ENCODE measurements around the gene AP3S2.
"Not testable (repeated sequence)": the region's sequence is repeated elsewhere in the genome, so short reads cannot be mapped to it uniquely, and the experiment has no call there.

Gene AP3S2

DNA sequence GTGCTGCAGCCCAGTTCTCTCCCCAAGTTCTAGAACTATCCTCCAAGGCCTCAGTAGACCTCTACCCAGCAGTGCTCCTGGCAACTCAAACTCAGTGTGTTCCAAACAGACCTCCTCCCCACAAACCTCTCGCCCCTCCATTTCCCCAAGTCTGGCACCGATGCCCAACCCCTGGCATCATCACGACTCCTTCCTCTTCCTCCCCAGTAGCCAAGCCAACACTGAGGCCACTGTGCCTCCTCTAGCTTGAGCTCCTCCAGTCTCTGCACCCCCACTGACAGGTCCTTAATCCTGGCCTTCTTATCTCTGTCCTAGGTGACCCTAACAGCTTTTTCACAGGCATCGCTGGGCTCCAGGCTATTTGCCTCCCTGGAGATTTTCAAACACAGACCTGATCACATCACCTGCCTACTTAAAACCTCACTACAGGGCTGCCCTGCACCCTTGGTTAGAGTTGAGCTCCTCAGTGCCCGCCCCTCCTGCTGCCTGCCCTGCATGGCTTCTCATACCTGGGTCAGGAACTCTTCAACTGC lies 12.1 kb upstream of the AP3S2 start:
- no peak overlapping the region for H3K4me3 ChIP-seq
- no peak overlapping the region for H3K27ac ChIP-seq

GRCh38 chr15:89904519-89904918 lies 10.7 kb upstream of the AP3S2 start:
- H3K4me3 ChIP-seq: no peak overlapping the region
- no peak overlapping the region for H3K27ac ChIP-seq

- Histone ChIP-seq H3K4me3 (no peak overlapping the region), H3K27ac (no peak overlapping the region)
Observed at GRCh38 chr15:89903858-89904130, 10.0 kb upstream of the AP3S2 start.

DNA sequence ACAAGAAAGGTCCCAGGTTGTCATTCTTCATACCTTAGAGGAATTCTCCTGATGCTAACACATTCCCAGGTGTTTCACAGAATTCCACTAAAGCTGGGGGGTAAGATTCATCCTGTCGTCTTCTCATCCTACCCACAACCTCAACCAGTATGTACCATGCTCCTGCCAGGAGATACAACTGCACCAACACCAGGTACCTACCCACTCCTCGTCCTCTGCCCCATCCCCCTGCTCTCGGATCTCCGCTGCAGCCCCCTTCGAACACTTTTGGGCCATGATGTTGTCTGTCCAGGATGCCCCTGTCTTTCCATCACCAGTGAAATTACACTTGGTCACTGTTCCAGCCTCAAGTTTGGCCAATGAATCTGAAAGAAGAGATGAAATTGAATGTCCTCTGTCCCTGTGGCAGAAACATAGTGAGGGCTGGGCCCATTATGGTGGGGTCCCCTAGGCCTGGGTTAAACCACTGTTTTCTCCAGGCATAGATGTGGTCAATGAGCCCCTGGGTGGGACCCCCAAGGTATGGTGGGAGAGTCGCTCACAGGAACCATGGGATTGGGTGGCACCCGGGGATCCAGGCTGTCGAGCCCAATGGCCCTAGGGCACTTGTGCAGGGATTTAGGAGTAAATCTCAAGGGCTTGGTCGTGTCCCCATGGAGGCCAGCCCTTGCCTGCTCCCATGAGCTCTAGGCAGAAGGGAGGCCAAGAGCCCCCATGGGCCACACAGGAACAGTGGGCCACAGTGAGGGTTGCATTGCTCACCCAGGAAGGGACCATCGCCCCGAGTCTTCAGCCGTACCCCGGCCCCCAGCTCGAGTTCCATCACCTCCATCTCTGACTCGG lies 9.4 kb upstream of the AP3S2 start:
- Histone ChIP-seq H3K27ac (no peak overlapping the region), H3K4me3 (no peak overlapping the region)

DNA sequence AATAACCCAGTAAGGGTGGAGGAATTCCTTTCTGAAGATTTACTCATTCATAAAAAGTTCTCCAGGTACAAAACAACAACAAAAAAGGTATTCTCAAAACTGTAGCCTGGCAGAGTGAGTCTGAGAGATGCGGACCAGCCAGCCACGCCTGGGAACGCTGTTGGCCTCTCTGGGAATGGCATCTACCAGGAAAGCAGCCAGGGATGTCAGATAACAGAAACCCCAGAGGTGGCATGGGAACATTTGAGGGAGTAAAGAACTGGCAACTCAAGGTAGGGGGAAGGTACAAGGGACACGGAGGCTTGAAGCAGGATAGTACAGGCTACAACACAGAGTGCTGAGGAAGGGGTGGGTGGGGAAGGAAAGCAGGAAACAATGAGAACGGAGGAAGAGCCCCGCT lies 7.1 kb upstream of the AP3S2 start:
- H3K4me3 ChIP-seq: no peak overlapping the region
- H3K27ac ChIP-seq: no peak overlapping the region

DNA sequence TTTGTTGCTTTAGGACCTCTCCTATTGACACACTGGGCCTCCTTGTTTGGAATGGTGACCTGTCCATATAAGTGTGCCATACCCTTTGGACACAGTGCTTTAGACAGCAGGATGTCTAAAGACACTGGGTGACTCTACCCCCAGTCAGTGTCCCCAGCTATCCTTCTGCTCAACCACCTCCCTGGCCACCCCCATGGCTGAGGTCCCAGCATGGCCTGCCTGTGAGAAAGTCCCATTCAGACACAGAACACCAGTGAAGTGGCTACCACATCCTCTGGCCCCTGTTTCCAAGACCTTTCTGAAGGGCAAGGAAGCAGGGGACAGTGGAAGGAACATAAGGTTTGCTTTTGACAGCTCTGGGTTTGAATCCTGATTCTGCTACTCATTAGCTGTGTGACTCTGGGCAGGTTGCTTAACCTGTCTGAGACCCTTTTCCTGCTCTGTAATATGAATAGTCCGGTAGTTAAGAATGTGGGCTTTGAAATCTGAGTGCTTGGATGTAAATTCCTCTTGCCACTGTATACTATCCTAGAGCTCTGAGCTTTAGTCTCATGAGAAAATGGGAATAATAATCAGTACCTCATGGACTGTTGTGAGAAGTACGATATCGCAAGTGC lies 6.3 kb upstream of the AP3S2 start:
- no peak overlapping the region for H3K4me3 ChIP-seq
- peak overlapping the region in 1 of 21 experiments; percentile 5 for H3K27ac ChIP-seq

- Histone ChIP-seq H3K4me3 (no peak overlapping the region), H3K27ac (peak overlapping the region in 1 of 21 experiments; percentile 5)
Observed at GRCh38 chr15:89899295-89899945, 5.6 kb upstream of the AP3S2 start.

DNA sequence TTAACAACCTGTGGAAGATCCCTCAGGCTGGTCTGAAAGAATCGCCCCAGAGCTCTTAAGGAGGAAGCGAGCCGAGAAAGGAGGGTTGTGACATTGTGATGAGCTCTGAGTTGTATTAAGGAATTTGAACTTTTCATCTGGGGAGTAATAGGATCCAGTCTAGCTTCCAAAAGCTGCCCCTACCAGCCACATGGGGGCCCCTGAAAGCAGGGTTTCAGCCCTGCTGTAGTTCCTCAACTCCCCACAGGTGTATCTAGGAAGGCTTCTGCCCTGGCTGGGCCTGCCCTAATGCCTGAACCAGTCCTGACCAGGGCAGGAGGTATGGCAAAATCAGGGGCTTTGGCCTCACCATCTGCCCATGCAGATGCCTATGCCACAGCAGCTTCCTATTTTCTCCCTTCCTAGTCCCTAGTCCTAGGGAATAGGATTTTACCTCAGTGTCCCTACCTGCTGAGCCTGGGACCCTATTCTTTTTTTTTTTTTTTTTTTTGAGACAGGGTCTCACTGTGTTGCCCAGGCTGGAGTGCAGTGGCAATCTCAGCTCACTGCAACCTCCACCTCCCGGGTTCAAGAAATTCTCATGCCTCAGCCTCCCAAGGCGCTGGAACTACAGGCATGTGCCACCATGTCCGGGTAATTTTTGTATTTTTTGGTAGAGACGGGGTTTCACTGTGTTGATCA lies 5.0 kb upstream of the AP3S2 start:
- Histone ChIP-seq H3K4me3 (no peak overlapping the region), H3K27ac (peak overlapping the region in 2 of 21 experiments; percentile 3 to 10)

- peak overlapping the region in 2 of 21 experiments; percentile 3 to 10 for H3K27ac ChIP-seq
Observed at GRCh38 chr15:89898146-89898545, 4.4 kb upstream of the AP3S2 start.

DNA sequence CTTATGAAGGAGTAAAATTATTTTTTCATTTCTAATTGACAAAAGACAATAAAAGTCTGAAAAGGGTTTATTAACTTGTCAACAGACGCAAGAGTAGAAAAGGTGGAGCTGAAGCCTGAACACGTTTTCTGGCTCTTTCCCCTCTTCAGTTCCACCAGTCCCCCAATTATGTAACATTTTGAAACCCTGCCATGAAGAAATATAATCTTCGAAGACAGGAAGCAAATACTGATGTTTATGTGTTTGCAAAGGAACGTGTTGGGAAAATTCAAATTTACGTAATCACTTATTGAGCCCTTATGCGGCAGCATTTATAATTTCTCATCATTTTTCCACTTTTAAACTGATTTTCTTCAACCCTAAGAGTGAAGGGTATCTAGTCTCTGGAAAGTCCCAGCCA lies 767 bp downstream of the AP3S2 start:
- H3K4me3 ChIP-seq: peak overlapping the region; percentile 57 to 90 (median 80)
- H3K27ac ChIP-seq: peak overlapping the region in 20 of 21 experiments; percentile 86 to 98 (median 92)

More at GRCh38 chr15:89898146-89898545, 4.4 kb upstream of the AP3S2 start:
- H3K4me3 ChIP-seq: no peak overlapping the region

- H3K4me3 ChIP-seq: no peak overlapping the region
- no peak overlapping the region for H3K27ac ChIP-seq
Observed at GRCh38 chr15:89888214-89888804, 5.5 kb downstream of the AP3S2 start.

DNA sequence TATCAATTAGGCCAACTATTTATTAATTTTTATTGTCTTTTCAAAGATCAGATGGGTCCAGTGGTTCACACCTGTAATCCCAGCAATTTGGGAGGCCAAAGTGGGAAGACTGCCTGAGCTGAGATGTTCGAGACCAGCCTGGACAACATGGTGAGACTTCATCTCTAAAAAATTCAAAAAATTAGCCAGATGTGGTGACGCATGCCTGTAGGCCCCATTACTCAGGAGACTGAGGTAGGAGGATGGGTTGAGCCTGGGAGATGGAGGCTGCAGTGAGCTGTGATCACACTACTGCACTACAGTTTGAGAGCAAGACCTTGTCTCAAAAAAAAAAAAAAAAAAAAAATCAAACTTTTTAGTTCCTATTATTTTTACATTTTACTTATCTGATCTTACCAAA lies 8.2 kb downstream of the AP3S2 start:
- Histone ChIP-seq H3K27ac (no peak overlapping the region), H3K4me3 (no peak overlapping the region)

- not testable (repeated sequence) for H3K4me3 ChIP-seq, H3K27ac ChIP-seq
Observed at GRCh38 chr15:89885179-89885578, 8.6 kb downstream of the AP3S2 start.

- no peak overlapping the region for H3K4me3 ChIP-seq
- H3K27ac ChIP-seq: no peak overlapping the region
Observed at GRCh38 chr15:89883518-89883917, 10.3 kb downstream of the AP3S2 start.

DNA sequence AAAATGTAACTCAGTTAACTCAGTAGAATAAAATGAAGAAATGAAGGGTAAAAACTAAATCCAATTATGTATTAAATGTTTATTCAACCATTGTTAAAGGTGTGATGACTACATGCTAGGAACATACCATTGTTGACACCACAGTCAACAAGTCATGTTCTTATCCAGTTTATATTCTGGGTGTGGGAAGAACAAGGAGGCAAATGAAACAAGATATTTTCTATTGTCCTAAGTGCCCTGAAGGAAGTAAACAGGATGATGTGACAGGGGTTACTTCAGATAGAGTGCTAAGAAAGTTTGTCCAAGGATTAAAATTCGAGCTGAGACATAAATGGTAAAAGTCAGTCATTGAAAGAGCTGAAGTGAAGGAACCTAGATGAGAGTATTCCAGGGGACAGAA lies 13.1 kb downstream of the AP3S2 start:
- H3K4me3 ChIP-seq: no peak overlapping the region
- H3K27ac ChIP-seq: no peak overlapping the region

DNA sequence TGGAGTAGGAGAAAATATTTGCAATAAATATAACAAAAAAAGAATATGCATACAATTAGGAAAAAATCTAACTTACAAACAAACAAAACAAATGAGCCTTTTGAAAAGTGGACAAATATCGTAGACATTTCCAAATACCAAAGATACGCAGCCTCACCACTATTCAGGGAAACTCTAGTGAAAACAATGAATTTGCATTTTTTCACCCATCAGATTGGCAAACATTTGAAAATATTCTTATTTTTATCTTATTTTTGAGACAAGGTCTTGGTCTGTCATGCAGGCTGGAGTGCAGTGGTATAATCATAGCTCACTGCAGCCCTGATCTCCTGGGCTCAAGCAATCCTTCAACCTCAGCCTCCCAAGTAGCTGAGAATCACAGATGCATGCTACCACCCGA lies 15.5 kb downstream of the AP3S2 start:
- Histone ChIP-seq H3K4me3 (no peak overlapping the region), H3K27ac (no peak overlapping the region)

- H3K4me3 ChIP-seq: no peak overlapping the region
- H3K27ac ChIP-seq: peak overlapping the region in 1 of 21 experiments; percentile 55
Observed at GRCh38 chr15:89877083-89877425, 16.7 kb downstream of the AP3S2 start.

GRCh38 chr15:89876396-89877082 lies 17.3 kb downstream of the AP3S2 start:
- H3K27ac ChIP-seq: peak overlapping the region in 1 of 21 experiments; percentile 55

DNA sequence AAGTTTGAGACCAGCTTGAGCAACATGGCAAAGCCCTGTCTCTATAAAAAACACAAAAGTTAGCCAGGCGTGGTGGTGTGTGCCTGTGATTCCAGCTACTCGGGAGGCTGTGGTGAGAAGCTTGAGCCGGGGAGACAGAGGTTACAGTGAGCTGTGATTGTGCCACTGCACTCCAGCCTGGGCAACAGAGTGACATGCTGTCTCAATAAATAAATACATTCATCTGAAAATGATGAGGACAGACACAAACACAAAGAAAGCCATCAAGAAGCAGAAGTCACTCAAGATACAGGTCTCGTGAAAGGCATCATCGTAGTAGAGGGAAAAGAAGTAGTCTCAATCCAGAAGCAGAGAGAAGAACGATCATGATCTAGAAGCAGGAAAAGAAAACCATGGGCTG lies 18.1 kb downstream of the AP3S2 start:
- Histone ChIP-seq H3K27ac (peak overlapping the region in 1 of 21 experiments; percentile 19), H3K4me3 (no peak overlapping the region)

More at GRCh38 chr15:89876396-89877082, 17.3 kb downstream of the AP3S2 start:
- H3K4me3 ChIP-seq: no peak overlapping the region

All from skin epidermis (tissue), 12 donors.